ENCODE results near the gene AK2.

- TF ChIP-seq, protein P1, sequence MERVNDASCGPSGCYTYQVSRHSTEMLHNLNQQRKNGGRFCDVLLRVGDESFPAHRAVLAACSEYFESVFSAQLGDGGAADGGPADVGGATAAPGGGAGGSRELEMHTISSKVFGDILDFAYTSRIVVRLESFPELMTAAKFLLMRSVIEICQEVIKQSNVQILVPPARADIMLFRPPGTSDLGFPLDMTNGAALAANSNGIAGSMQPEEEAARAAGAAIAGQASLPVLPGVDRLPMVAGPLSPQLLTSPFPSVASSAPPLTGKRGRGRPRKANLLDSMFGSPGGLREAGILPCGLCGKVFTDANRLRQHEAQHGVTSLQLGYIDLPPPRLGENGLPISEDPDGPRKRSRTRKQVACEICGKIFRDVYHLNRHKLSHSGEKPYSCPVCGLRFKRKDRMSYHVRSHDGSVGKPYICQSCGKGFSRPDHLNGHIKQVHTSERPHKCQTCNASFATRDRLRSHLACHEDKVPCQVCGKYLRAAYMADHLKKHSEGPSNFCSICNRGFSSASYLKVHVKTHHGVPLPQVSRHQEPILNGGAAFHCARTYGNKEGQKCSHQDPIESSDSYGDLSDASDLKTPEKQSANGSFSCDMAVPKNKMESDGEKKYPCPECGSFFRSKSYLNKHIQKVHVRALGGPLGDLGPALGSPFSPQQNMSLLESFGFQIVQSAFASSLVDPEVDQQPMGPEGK (CRISPR knock-in tag; IDR thresholded peaks at IDR 0.05; ENCODE audit: borderline replicate concordance), result no peak
- no peak for TF ChIP-seq RARB (CRISPR knock-in tag; IDR thresholded peaks at IDR 0.05)
- no peak for TF ChIP-seq ZNF565 (CRISPR knock-in tag; conservative IDR thresholded peaks at IDR 0.05; ENCODE audit: low read depth)
Observed at GRCh38 chr1:33070628-33071027, 33.9 kb upstream of the AK2 start.

Data from SK-N-SH treated with all-trans-retinoic acid at 6 μM for 48 hours (cell line).